ENCODE results near the gene TGFBR3L.

GRCh38 chr19:7894612-7895309 lies 19.9 kb upstream of the TGFBR3L start:
- TF ChIP-seq, protein P1, sequence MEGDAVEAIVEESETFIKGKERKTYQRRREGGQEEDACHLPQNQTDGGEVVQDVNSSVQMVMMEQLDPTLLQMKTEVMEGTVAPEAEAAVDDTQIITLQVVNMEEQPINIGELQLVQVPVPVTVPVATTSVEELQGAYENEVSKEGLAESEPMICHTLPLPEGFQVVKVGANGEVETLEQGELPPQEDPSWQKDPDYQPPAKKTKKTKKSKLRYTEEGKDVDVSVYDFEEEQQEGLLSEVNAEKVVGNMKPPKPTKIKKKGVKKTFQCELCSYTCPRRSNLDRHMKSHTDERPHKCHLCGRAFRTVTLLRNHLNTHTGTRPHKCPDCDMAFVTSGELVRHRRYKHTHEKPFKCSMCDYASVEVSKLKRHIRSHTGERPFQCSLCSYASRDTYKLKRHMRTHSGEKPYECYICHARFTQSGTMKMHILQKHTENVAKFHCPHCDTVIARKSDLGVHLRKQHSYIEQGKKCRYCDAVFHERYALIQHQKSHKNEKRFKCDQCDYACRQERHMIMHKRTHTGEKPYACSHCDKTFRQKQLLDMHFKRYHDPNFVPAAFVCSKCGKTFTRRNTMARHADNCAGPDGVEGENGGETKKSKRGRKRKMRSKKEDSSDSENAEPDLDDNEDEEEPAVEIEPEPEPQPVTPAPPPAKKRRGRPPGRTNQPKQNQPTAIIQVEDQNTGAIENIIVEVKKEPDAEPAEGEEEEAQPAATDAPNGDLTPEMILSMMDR (CRISPR knock-in tag; IDR thresholded peaks at IDR 0.05): no peak
- TF ChIP-seq JUND (CRISPR knock-in tag; IDR thresholded peaks at IDR 0.05) (no peak), ZFP36L1 (CRISPR knock-in tag; IDR thresholded peaks at IDR 0.05) (no peak), POLR2A (IDR thresholded peaks at IDR 0.05; ENCODE audit: insufficient read depth in 1 of 2, low read depth in 2 of 2, low read length in 2 of 2) (no peak), ZNF747 (CRISPR knock-in tag; IDR thresholded peaks at IDR 0.05; ENCODE audit: borderline replicate concordance) (no peak), ZNF138 (CRISPR knock-in tag; IDR thresholded peaks at IDR 0.05; ENCODE audit: low read depth) (no peak), ZBTB38 (CRISPR knock-in tag; IDR thresholded peaks at IDR 0.05) (no peak), JDP2 (CRISPR knock-in tag; IDR thresholded peaks at IDR 0.05; ENCODE audit: borderline replicate concordance) (no peak), FOXA1 (IDR thresholded peaks at IDR 0.05) (no peak), FOXA1 (CRISPR knock-in tag; IDR thresholded peaks at IDR 0.05) (no peak)
- TF ChIP-seq, protein P2, sequence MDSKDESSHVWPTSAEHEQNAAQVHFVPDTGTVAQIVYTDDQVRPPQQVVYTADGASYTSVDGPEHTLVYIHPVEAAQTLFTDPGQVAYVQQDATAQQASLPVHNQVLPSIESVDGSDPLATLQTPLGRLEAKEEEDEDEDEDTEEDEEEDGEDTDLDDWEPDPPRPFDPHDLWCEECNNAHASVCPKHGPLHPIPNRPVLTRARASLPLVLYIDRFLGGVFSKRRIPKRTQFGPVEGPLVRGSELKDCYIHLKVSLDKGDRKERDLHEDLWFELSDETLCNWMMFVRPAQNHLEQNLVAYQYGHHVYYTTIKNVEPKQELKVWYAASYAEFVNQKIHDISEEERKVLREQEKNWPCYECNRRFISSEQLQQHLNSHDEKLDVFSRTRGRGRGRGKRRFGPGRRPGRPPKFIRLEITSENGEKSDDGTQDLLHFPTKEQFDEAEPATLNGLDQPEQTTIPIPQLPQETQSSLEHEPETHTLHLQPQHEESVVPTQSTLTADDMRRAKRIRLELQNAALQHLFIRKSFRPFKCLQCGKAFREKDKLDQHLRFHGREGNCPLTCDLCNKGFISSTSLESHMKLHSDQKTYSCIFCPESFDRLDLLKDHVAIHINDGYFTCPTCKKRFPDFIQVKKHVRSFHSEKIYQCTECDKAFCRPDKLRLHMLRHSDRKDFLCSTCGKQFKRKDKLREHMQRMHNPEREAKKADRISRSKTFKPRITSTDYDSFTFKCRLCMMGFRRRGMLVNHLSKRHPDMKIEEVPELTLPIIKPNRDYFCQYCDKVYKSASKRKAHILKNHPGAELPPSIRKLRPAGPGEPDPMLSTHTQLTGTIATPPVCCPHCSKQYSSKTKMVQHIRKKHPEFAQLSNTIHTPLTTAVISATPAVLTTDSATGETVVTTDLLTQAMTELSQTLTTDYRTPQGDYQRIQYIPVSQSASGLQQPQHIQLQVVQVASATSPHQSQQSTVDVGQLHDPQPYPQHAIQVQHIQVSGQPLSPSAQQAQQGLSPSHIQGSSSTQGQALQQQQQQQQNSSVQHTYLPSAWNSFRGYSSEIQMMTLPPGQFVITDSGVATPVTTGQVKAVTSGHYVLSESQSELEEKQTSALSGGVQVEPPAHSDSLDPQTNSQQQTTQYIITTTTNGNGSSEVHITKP (CRISPR knock-in tag; IDR thresholded peaks at IDR 0.05; ENCODE audit: low read depth): no peak

Measured in HepG2 (cell line).